ENCODE measurements around the gene NELFCD.
"Not testable (repeated sequence)": the region's sequence is repeated elsewhere in the genome, so short reads cannot be mapped to it uniquely, and the experiment has no call there.

The NELFCD gene

GRCh38 chr20:58980711-58981627 lies at the start of gene NELFCD:
Gene NELFCD, plus strand, starts transcription at chr20:58981256. Its CDS starts 54 bp downstream, at chr20:58981310.
- peak; percentile 99 for DNase-seq (ENCODE audit: low spot score)

- no peak for DNase-seq (ENCODE audit: low spot score)
Observed at GRCh38 chr20:58932170-58932569, 48.9 kb upstream of the NELFCD start.

- no peak for DNase-seq (ENCODE audit: low spot score)
Observed at GRCh38 chr20:58938078-58938477, 43.0 kb upstream of the NELFCD start.

DNA sequence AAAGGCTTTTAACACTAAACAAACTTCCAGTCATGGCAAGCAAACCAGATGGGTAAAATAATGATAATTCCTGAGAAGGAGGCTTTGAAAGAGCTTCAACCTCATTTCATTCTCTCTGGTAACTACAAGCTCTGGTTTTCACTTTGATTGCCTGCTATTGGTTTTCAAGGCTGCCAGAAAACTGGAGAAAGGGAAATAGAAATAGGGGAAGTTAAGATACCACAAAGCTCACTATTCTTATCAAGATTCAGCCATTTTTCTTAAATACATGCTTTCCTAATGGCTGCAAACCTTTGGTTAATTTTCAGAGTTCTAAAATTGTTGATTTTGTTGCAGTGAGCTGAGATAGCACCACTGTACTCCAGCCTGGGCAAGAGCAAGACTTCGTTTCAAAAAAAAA lies 42.5 kb upstream of the NELFCD start:
- no peak for DNase-seq (ENCODE audit: low spot score)

- DNase-seq (ENCODE audit: low spot score) = no peak
Observed at GRCh38 chr20:58941471-58941870, 39.6 kb upstream of the NELFCD start.

- no peak for DNase-seq (ENCODE audit: low spot score)
Observed at GRCh38 chr20:58942549-58942948, 38.5 kb upstream of the NELFCD start.

GRCh38 chr20:58944610-58945009 lies 36.4 kb upstream of the NELFCD start:
- no peak for DNase-seq (ENCODE audit: low spot score)

GRCh38 chr20:58945965-58946631 lies 35.0 kb upstream of the NELFCD start:
- no peak for DNase-seq (ENCODE audit: low spot score)

DNA sequence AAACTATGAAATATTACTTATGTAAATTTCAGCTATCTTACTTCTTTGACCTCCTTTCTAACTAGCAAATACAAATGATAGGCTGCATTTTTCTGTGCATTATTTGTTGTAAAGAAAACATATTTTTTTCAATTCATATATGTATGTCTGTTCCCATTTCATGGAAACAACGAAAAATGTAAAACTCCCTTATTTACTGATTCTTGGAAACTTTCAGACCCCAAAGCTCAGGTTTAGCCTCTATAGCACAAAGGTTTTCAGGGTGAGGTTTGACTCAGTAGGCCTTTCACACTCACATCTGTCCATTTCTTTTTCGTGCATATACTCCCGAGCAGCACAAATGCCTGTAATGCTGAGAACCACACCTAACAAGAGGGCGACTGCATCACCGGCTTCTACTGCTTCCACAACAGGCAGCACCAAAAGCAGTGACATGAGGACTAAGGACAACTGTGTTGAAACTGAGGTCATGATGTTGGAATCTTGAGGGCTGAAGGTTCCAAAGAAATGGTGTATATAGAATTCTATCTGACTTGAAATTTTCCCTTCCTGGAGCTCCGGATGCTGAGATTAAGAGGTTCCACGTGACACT lies 33.2 kb upstream of the NELFCD start:
- not testable (repeated sequence) for DNase-seq (ENCODE audit: low spot score)

- DNase-seq (ENCODE audit: low spot score) = no peak
Observed at GRCh38 chr20:58950603-58951002, 30.5 kb upstream of the NELFCD start.

DNA sequence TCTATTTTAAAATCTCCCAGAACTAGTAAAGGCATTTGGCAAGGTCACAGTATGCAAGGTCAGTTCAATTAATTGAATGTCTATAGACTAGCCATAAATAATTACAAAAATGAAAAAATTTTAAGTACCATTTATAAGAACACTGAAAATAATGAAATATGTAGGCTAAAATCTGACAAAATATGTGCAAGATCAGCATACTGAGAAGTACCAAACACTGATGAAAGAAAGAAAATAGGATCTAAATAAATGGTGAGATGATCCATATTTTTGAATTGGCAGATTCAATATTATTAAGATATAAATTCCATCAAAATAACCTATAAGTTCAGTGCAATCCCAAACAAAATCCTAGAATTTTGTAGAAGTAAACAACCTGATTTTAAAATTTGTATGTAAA lies 28.0 kb upstream of the NELFCD start:
- DNase-seq (ENCODE audit: low spot score) = no peak

- DNase-seq (ENCODE audit: low spot score) = no peak
Observed at GRCh38 chr20:58956078-58956477, 25.0 kb upstream of the NELFCD start.

DNA sequence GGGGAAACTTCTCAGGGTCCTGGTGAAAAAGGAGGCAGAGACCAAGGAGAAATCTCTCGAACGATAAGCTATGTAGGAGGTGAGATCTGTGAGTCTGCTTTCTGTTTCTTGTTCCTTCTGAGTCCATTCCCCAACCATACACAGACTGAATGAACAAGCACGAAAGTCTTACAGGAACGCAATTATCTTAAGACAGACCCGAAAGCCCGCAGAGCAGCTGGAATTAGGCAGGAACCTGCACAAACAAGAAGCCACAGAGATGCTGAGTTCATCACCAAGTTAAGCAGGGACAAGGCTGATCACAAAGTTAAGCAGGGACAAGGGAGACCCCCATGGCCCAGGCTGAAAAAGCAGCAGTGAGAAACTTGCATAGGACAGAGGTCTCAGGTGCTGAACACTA lies 21.4 kb upstream of the NELFCD start:
- no peak for DNase-seq (ENCODE audit: low spot score)

DNA sequence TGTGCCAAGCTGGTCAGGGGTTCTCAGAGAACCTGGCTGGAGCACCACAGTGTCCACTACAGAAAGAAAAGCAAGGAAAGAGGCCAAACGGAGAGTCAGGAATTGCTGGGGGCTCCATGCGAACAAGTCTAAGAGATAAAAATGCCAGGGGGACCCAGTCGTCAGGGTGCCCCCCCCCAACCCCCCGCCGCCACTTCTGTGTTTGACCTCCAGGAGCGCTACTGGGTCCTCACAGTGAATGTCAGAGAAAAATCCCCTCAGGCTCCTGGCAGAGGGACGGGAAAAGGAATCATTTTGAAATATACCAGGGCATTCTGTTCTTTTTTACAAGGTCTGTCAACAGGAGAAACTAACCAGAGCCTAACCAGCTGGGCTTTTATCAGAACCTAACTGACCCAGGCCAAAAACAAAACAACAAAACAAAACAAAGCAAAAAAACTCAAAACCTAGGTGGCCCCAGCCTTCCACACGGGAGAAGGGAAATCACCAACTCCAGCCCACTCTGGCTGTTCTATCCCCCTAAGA lies 17.9 kb upstream of the NELFCD start:
- peak; percentile 37 for DNase-seq (ENCODE audit: low spot score)

DNA sequence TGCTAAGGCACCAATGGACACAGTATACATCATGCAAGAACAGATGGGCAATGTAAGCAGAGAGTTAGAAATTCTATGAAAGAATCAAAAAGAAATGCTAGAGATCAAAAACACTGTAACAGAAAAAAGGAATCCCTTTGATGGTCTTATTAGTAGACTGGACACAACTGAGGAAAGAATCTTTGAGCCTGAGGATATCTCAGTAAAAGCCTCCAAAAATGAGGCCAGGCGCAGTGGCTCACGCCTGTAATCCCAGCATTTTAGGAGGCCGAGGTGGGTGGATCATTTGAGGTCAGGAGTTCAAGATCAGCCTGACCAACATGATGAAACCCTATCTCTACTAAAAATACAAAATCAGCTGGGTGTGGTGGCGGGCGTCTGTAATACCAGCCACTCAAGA lies 17.1 kb upstream of the NELFCD start:
- DNase-seq (ENCODE audit: low spot score) = not testable (repeated sequence)

GRCh38 chr20:58965270-58966064 lies 15.6 kb upstream of the NELFCD start:
- DNase-seq (ENCODE audit: low spot score) = no peak

GRCh38 chr20:58967652-58968429 lies 13.2 kb upstream of the NELFCD start:
- DNase-seq (ENCODE audit: low spot score) = no peak

GRCh38 chr20:58969439-58969838 lies 11.6 kb upstream of the NELFCD start:
- DNase-seq (ENCODE audit: low spot score) = no peak

GRCh38 chr20:58970146-58970545 lies 10.9 kb upstream of the NELFCD start:
- DNase-seq (ENCODE audit: low spot score) = no peak

- DNase-seq (ENCODE audit: low spot score) = no peak
Observed at GRCh38 chr20:58971429-58971828, 9.6 kb upstream of the NELFCD start.

GRCh38 chr20:58973179-58973578 lies 7.9 kb upstream of the NELFCD start:
- DNase-seq (ENCODE audit: low spot score) = no peak
